Ascending aorta (tissue), 2 donors: ENCODE data around the gene ADAMTSL3. TPM values are rescaled to one million over a fixed set of nuclear protein-coding genes. Genes with fewer than 3 reads are reported as not detected.

ENCODE experiments used
- DNase-seq, 2 donors: peaks; one replicate each; pipeline ENCODE4 v3.0.0-alpha.2; 2019; ENCODE audit warnings: low spot score in 2 of 2
- H3K27ac ChIP-seq, 2 donors: fragments of 200-600 bp; sonication (generic); one replicate each; pipeline ENCODE4 v1.5.1; 2016 to 2017; ENCODE audit warnings: mild to moderate bottlenecking in 1 of 2
- H3K27me3 ChIP-seq: fragments of 200-600 bp; sonication (generic); one replicate; pipeline ENCODE4 v1.5.1; 2017
- H3K36me3 ChIP-seq, 2 donors: fragments of 200-600 bp; sonication (generic); one replicate each; pipeline ENCODE4 v1.5.1; 2016
- H3K4me1 ChIP-seq, 2 donors: fragments of 200-600 bp; sonication (generic); one replicate each; pipeline ENCODE4 v1.5.1; 2016 to 2017; ENCODE audit warnings: mild to moderate bottlenecking in 1 of 2
- H3K4me3 ChIP-seq, 2 donors: fragments of 200-600 bp; sonication (generic); one replicate each; pipeline ENCODE4 v1.5.1; 2016 to 2017; ENCODE audit warnings: mild to moderate bottlenecking in 1 of 2
- H3K9me3 ChIP-seq, 2 donors: fragments of 200-600 bp; sonication (generic); one replicate each; pipeline ENCODE4 v1.5.1; 2016
- intact Hi-C: fragments of 100-400 bp; cut with DNase I; formaldehyde crosslinking; loops from one replicate; pipeline ENCODE4 v1.15.1; 2023
- total RNA-seq: library from RNA; depleted of rRNA; stranded (reverse); fragments of >200 nt; gene quantifications from one replicate; pipeline ENCODE4 v1.1.0, GENCODE V29; 2016
- TF ChIP-seq, protein P1 (sequence below), 3 experiments: fragments of 200-600 bp in 2 of 3; fragments of 450-650 bp in 1 of 3; sonication (generic) in 2 of 3; IDR thresholded peaks; one replicate each; pipeline ENCODE4 v1.5.1; 2016 to 2019; ENCODE audit warnings: antibody characterized with exemption in 3 of 3, mild to moderate bottlenecking in 1 of 3, moderate library complexity in 1 of 3

The ADAMTSL3 gene
- total RNA-seq, 1 donor from 2014 or later: 28.1 TPM

DNA sequence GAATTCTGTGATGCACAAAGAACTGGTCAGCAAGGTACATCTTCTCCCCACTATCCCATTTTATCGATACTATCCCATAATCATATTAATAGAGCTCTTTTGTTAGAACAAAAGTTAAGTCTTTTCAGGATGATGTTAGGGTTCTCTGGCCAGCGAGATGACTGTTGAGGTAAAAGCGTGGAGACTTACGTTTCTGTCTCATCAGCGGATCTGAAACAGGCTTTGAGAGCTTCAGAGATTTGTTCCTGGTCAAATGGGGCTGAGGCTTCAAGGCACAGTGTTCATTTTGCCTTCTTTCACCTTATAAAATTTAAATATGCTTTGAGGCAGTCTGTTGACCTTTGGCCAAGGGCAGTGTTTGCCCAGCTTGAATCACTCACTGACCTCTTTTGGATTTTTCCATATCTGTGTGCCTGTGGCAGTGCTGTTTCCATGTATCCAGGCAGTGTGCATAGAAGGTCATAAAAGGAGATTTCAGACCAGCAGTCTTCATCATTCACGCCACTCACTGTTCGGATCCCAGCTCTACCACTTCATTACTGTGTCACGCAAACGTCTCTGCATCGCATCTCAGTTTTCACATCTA is 3.1 kb downstream of the ADAMTSL3 start:
- H3K4me1 ChIP-seq: peaks cover 9 to 32% of the 10 kb centered on the region in 2 donors
- intact Hi-C loops: no loop called here

DNA sequence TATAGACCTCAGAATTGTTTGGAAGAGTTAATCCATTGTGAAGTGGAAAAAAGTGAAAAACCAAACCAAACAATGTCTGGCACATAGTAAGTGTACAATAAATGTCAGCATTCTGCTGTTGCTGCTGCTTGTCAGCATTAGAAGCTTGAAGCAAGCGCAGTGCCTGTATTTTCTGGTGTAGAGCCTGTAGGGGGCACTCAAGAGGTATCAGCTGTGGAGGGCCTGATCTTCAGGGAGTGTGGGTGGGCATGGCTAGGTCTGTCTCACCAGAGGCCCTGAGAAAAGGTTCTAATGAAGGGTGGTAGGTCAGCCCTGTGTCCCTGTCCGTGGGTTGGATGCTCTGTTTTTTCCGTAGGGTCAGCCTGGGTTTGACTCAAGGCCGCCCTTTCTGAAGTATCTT is 3.6 kb downstream of the ADAMTSL3 start:
- no peak for DNase-seq
- Histone ChIP-seq H3K27ac (peak overlapping the region; percentile 56 to 78), H3K4me1 (peaks cover 9 to 32% of the 10 kb centered on the region in 2 donors), H3K9me3 (no peaks in the 10 kb centered on the region), H3K27me3 (no peaks in the 10 kb centered on the region), H3K36me3 (peaks cover 0 to 10% of the 10 kb centered on the region in 2 donors), H3K4me3 (no peak overlapping the region)
- TF ChIP-seq, protein P1, sequence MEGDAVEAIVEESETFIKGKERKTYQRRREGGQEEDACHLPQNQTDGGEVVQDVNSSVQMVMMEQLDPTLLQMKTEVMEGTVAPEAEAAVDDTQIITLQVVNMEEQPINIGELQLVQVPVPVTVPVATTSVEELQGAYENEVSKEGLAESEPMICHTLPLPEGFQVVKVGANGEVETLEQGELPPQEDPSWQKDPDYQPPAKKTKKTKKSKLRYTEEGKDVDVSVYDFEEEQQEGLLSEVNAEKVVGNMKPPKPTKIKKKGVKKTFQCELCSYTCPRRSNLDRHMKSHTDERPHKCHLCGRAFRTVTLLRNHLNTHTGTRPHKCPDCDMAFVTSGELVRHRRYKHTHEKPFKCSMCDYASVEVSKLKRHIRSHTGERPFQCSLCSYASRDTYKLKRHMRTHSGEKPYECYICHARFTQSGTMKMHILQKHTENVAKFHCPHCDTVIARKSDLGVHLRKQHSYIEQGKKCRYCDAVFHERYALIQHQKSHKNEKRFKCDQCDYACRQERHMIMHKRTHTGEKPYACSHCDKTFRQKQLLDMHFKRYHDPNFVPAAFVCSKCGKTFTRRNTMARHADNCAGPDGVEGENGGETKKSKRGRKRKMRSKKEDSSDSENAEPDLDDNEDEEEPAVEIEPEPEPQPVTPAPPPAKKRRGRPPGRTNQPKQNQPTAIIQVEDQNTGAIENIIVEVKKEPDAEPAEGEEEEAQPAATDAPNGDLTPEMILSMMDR (IDR thresholded peaks at IDR 0.05): peak in 1 of 3 experiments; percentile 27
- intact Hi-C loops: no loop called here

More for the DNA sequence above, 3.1 kb downstream of the ADAMTSL3 start:
- peak overlapping the region in 1 of 2 donors; percentile 12 for H3K27ac ChIP-seq
- TF ChIP-seq, protein P1 (IDR thresholded peaks at IDR 0.05): no peak
- no peaks in the 10 kb centered on the region for H3K27me3 ChIP-seq
- no peak overlapping the region for H3K4me3 ChIP-seq
- H3K9me3 ChIP-seq: no peaks in the 10 kb centered on the region
- no peak for DNase-seq
- H3K36me3 ChIP-seq: peaks cover 0 to 10% of the 10 kb centered on the region in 2 donors

DNA sequence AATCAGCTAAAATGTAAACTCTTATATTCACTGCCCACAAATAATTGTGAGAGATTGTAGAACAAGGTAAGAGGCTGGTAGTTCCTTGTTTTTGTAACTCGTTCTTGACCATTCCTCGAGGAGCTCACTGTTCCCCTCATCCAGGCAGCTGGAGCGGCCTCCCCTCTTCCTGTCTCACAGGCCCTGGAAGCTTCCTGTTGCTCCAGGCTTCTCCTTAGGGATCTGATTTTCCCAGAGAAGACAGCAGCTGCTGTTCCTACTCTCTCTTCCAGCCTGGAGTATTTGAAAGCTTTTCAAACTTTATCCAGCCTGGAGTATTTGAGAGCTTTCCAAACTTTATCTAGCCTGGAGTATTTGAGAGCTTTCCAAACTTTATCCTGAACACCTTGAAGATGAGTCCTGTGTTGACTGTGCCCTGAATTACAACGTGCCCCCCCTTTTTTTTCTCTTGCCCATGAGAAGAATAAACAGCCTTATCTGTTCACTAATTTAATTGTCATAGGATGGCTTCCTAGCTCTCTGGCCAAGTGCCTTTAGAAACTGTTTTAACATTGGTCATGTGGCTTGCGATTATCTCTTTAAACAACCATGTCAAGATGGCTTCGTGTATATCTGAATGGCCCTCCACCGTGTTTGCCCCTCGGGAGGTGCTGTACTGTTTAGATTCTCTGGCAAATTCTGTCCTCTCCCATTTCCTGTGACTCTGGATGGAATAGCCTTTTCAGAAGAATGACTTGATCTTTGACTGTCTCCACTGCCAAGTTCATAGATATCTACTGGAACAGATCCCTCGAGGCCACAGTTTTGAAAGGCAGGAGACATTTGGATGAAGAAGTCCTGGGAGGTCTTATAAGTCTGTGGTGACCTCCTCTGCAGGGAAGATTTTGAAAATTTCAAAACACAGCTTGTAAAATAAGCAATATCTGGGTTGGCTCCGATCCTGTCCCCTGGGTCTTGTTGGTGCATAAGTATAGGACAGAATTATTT is 4.8 kb downstream of the ADAMTSL3 start:
- TF ChIP-seq, protein P1 (IDR thresholded peaks at IDR 0.05): no peak
- Histone ChIP-seq H3K27ac (peak overlapping the region; percentile 56 to 78), H3K36me3 (peaks cover 0 to 10% of the 10 kb centered on the region in 2 donors), H3K27me3 (no peaks in the 10 kb centered on the region), H3K4me1 (peaks cover 5 to 28% of the 10 kb centered on the region in 2 donors), H3K9me3 (no peaks in the 10 kb centered on the region), H3K4me3 (no peak overlapping the region)
- DNase-seq: no peak
- intact Hi-C loops: no loop called here

DNA sequence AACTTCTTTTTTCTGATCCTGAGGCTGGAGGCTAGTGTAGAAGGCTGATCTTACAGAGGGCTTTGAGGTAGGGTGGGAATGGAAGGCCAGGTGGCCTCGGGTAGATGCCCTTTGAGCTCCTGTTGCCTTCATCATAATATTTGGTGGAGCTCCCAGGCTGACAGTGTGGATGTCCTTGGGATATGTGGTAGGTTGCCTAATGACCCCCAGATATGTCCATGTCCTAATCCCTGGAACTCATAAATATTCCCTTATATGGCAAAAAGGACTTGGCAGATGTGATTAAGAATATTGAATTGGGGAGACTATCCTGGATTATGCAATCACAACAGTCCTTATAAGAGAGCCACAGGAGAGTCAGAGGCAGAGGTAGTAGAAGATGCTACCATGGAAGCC is 5.5 kb downstream of the ADAMTSL3 start:
- TF ChIP-seq, protein P1 (IDR thresholded peaks at IDR 0.05): no peak
- Histone ChIP-seq H3K4me3 (no peak overlapping the region), H3K9me3 (no peaks in the 10 kb centered on the region), H3K27me3 (no peaks in the 10 kb centered on the region), H3K36me3 (peaks cover 0 to 10% of the 10 kb centered on the region in 2 donors), H3K27ac (peak overlapping the region; percentile 56 to 78), H3K4me1 (peaks cover 5 to 28% of the 10 kb centered on the region in 2 donors)
- intact Hi-C loops: no loop called here
- no peak for DNase-seq

DNA sequence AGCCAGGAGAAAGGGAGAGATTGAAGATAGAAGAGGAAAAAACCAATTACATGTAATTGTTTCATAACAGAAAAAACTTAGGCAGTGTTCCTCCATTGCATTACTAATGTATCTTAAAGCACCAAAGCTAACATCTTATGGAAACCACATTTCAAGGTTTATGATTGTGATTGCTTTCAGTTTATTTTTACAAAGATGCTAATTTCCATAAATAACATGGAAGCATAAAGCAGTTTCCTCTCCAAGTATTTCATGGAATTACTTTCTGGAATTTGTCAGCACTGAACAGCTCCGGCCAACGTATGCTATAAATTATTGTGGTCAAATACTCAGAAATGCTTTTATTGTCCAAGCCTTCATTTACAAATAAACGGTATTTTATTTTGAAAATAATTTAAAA is 11.6 kb downstream of the ADAMTSL3 start:
- TF ChIP-seq, protein P1 (IDR thresholded peaks at IDR 0.05): no peak
- Histone ChIP-seq H3K27ac (peak overlapping the region; percentile 16 to 45), H3K36me3 (peaks cover 0 to 4% of the 10 kb centered on the region in 2 donors), H3K27me3 (no peaks in the 10 kb centered on the region), H3K4me1 (peaks cover 0 to 4% of the 10 kb centered on the region in 2 donors), H3K4me3 (no peak overlapping the region), H3K9me3 (no peaks in the 10 kb centered on the region)
- no peak for DNase-seq
- intact Hi-C loops: no loop called here
